ENCODE results near the gene ATAD3C.
"Not testable (repeated sequence)": the region's sequence is repeated elsewhere in the genome, so short reads cannot be mapped to it uniquely, and the experiment has no call there.

The ATAD3C gene

DNA sequence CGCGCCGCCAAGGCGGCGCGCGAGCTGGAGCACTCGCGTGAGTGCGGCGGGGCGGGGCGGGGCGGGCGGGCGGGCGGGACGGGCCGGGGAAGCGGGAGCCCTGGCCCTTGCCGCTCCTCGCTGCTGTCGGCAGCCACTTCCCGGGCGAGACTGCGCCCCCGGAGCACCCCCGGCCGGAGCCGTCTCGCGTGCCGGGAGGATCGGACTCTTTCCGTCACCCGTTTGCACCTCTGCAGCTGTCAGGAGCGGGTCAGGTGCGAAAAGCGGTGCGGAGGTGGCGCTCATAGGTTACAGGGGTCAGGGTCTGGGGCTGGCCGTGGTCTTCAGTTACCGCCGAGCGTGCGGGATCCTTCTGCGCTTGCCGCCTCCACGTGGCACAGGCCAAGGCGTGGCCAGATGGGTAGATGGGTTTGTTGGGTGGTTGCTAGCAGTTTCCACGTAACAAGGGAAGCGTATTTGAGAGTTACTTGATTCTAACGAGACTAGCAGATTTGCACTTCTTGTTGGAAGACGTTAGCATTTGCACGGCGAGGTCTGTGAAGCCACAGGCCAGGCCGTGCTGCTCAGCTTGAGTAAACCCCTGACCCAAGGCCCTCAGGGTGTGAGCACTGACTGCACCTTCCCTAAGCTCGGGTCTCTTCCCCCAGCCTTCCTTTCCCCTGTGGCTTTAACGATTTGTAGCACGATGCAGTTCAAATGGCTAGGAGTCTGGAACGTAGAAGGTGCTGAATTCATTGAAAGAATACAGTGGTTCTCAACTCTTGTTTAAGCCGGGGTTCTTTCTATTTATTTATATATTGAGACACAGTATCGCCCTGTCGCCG lies 22.8 kb downstream of the ATAD3C start:
- DNase-seq = not testable (repeated sequence)

DNA sequence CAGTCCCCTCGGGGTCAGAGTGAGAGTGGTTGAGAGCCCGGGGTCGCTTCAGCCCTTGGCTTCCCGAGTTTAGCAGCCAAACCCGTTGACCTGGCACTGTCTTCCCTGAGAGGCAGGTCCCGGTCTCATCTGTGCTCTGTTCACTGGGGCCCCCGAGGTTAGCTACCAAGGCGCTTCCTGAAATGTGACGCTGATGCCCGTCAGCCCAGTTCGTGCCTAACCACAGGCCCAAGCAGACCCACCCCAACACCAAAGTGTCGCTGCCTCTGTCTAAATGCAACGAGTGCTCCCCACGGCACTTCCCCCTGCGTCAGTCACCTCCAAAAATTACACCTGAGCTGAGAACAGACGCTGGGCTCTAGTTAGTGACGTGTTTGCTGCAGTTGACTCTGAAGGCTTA lies 26.5 kb downstream of the ATAD3C start:
- not testable (repeated sequence) for DNase-seq

DNA sequence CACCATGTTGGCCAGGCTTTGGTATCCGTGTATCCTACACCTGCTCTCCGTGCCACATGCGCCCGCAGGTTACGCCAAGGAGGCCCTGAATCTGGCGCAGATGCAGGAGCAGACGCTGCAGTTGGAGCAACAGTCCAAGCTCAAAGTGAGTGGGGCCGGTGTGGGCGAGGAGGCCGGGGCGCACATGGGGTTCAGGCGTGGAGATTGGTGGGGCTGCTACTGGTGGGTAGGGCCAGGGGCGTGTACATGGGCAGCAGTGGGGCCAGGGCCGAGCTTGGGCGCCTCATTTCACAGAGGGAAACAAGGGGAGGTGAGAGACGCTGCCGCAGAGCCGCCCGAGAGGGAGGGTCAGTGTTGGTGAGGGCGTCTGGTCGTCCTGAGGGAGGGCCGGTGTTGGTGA lies 27.7 kb downstream of the ATAD3C start:
- no peak for DNase-seq

DNA sequence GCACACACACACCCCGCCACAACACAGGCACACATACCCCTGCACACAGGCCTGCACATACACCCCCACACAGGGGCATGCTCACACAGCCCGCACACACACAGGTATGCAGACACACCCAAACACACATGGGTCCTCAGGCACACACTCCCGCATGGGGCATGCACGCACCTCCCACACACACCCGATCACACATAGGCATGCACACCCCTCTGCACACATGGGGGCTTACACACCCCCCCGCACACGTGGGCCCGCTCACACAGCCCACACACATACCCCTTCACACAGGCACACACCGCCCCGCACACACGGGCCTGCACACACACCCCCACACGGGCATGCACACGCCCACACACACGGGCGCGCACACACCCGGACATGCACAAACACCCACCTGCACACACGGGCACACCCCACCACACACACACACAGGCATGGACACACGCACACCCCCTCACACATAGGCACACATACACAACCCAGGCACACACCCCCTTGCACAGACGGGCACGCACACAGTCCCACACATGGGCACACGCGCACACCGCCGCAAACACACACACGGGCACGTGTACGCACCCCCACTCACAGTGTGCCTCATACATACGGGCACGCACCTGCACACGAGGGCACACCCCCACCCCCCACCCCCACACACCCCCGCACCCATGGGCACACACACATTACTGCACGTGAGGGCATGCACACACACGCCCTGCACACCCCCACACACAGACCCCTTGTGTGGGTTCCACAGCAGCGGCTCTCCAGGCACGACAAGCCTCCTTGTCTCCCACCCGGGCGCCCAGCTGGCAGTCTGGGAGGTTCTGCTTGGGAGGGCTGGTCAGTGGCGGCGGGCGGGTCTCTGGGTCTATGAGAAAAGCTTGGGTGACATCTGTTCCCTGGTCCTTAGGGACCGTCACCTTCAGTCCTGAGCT lies 30.3 kb downstream of the ATAD3C start:
- DNase-seq = no peak

DNA sequence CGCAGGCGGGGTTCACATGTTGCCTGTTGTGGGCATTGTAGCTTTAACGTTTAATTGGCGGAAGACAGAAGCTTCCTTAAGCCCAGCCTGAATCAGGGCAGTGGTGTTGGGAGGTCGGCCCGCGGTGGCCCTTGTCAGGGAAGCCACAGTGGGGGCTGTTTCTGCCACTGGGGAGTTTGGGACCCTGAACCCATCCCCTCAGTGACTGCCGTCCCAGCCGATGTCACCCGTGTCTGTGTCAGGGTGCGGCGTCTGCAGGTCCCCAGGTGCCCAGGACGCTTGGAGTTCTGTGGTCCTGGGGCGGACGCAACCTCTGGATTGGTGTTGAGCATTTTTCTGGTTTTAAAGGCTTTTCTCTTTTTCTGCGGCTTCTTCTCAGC lies 31.0 kb downstream of the ATAD3C start:
- not testable (repeated sequence) for DNase-seq

DNA sequence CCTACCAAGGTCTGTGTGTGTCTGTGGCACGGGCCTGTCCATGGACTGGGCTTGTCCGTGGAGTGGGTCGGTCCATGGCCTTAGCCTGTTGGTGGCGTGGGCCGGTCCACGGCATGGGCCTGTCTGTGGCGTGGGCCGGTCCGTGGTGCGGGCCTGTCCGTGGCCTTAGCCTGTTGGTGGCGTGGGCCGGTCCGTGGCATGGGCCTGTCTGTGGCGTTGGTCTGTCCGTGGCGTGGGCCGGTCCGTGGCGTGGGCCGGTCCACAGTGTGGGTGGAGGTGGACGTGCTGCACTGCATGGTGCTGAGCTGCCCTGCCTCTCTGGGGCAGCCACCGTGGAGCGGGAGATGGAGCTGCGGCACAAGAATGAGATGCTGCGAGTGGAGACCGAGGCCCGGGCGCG lies 32.3 kb downstream of the ATAD3C start:
- not testable (repeated sequence) for DNase-seq

DNA sequence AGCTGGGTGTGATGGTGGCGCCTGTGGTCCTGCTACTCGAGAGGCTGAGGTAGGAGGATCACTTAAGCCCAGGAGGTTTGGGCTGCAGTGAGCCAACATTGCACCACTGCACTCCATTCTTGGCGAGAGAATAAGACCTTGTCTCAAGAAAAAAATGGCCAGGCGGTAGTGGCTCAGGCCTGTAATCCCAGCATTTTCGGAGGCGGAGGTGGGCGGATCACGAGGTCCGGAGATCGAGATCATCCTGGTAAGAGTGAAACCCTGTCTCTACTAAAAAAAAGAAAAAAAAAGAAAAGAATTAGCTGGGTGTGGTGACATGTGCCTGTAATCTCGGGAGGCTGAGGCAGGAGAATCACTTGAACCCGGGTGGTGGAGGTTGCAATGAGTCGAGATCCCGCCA lies 33.4 kb downstream of the ATAD3C start:
- DNase-seq = no peak

DNA sequence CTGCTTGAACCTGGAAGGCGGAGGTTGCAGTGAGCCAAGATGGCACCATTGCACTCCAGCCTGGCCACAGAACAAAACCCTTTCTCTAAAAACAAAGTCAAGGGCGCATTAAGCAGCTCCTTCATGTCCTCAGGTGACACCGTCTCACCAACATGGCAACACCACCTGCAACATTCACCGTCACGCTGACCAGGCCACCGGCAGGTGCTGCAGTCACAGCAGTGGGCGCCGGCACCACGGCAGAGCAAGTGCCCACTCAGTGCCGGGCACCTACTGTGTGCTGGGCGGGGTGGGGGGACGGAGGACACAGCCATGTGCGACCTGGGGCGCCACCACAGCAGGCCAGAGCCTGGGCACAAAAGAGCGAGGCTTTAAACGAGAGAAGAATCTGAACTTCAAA lies 34.2 kb downstream of the ATAD3C start:
- DNase-seq = no peak

DNA sequence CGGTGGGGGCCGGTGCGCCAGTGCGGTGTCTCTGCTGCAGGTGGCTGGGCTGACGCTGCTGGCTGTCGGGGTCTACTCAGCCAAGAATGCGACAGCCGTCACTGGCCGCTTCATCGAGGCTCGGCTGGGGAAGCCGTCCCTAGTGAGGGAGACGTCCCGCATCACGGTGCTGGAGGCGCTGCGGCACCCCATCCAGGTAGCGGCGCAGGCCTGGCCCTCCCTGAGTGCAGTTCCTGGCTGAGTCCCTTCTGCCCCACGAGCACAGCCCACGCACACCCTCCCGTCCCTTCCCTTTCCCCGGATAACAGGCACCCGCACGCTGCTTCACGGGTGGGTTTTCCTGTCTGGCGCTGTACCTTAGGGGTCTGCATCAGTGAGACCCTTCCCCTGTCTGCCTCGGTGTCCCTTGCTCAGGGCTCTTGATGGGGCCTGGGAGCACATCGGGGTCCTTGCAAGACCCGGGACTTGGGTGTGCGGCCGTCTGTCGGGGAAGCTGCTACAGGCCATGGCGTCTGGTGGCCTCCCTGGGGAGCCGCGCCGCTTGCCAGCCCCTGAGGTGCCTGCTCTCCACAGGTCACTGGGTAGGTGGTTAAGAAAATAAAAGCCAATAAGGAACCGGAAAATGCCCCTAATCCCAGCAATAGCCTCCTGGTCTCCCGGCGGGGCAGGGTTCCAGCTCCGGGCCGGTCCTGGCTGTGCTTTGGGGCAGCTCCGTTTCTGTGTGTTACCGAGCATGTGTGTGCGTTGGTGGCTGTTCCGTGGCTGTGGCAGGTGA lies 35.7 kb downstream of the ATAD3C start:
- not testable (repeated sequence) for DNase-seq

DNA sequence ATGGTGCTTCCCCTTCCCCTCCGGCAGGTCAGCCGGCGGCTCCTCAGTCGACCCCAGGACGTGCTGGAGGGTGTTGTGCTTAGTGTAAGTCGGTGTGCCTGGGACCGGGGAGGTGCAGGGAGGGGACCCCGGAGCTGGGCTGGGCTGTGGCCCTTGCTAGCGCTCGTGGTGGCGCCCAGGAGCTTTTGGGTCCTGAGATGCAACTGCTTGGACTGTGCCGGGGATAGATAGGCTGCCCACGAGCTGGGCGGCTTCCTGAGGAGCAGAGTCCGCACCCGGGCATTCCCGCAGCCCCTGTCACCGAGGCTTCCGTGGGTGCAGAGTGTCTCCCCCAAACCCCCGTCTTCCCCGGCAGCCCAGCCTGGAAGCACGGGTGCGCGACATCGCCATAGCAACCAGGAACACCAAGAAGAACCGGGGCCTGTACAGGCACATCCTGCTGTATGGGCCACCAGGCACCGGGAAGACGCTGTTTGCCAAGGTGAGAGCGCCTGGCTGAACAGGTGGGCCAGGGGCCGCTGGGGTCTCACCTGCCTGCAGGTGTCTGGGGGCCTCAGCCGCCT lies 36.3 kb downstream of the ATAD3C start:
- DNase-seq = not testable (repeated sequence)

DNA sequence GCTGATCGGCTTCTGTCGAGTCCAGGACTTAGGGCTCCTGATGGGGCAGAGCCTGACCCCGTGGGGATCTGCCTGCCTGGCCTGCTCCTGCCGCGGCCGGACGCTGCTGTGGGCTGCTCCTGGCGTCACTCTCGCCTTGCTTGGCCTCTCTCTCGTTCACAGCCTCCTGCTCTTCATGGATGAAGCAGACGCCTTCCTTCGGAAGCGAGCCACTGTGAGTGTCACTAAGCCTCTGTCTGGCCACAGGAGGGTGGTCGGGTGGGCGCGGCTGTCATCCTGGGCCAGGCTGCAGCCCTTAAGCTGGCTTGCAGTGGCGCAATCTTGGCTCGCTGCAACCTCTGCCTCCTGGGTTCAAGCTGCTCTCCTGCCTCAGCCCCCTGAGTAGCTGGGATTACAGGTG lies 38.2 kb downstream of the ATAD3C start:
- no peak for DNase-seq

DNA sequence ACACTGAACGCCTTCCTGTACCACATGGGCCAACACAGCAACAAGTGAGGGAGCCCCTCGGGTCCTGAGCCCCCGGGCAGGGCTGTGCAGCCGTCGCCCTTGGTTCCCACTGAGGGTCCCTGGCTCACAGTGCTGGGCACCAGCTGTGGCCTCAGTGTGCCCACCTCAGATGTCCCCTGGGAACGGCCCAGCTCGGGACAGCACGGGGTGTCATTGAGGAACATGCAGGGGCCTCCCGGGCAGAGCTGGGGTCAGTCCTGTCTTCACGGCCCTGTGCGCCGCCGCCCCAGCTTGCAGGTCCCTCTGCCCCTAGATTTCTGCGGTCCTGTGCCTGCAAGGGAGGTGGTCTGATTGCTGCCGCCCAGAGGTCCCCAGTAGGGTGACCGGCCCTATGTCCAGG lies 39.7 kb downstream of the ATAD3C start:
- no peak for DNase-seq

DNA sequence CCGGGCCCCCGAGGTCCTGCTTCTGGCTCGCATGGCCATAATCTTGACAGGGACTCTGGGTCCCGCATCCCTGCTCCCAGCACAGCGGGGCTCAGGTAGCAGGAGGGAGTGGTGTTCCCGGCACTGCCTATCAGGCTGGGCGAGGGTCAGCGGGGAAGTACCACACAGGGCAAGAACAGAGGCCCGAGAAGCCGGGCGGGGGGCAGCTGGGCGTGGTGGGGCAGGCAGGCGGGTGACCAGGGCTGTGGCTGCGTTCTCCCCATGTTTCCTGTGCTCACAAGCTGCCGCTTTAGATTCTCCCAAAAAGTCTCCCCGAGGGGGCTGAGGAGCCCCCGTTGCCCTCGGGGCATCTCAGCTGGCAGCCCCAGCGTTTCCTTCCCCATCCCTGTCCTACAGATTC lies 40.4 kb downstream of the ATAD3C start:
- no peak for DNase-seq

DNA sequence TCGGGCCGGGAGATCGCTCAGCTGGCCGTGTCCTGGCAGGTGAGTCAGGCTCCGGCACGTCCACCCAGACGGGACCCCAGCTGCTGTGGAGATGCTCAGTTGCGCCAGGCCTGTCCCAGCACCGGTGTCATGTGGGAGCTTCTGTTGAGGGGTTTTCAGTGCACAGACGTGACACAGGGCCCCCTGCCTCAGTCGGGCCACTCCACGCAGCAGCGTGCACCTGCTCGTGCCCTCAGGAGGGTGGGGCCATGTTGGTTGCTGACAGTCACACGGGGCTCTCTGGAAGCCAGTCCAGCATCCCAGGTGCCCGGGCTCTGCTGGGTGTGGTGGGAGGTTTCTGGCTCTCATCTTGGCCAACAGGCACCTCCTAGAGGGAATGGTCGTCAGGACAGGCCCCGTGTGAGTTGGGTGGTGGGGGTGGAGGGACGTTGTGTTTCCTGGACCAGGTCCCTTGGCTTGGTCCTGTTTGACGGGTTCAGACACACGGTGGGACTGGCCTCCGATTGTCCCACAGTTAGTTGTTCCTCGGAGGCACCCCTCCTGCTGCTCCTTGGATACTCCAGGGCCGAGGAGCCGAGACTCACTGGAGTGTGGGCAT lies 41.2 kb downstream of the ATAD3C start:
- no peak for DNase-seq

DNA sequence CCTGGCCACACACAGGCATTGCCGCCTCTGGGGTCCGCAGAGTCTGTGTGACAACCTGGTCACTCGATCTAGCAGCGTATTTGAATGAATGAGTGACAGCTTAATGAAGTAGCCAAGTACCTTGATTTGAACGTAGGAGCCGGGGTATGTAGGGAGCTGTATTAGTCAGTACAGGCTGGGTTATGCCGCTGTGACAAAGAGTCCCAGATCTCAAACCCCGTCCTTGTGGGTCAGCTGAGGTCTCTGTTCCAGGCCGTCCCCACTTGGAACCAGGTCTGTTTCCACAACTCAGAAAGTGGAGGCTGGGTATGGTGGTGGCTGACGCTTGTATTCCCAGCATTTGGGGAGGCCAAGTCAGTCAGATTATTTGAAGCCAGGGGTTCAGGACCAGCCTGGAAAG lies 42.1 kb downstream of the ATAD3C start:
- no peak for DNase-seq

DNA sequence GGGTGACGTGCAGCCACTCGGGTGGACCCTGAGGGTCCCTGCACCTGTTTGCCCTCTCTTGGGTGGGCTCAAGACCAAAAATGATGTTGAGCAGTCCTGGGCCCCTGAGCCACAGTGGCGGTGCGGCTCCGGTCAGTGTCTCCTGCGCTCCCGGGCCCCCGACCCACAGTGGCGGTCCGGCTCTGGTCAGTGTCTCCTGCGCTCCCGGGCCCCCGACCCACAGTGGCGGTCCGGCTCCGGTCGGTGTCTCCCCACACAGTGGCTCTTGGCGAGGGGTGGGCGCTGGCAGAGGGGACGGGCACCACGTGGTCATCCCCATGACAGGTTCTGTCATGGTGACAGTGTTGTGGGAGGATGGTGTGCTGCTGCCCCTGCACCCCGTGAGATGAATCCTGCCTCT lies 44.8 kb downstream of the ATAD3C start:
- DNase-seq = not testable (repeated sequence)

DNA sequence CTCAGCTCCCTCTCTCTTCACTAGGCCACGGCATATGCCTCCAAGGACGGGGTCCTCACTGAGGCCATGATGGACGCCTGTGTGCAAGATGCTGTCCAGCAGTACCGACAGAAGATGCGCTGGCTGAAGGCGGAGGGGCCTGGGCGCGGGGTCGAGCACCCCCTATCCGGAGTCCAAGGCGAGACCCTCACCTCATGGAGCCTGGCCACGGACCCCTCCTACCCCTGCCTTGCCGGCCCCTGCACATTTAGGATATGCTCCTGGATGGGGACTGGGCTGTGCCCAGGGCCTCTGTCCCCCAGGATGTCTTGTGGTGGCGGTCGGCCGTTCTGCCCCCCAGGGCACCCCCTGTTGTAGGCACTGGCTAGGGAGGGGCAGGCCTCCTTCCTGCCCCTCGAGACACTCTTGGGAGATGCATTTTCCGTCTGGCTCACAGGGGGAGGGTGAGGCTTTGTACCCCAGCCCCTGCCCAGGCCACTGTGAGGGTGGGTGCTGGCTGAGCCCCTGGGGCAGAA lies 46.0 kb downstream of the ATAD3C start:
- DNase-seq = not testable (repeated sequence)

DNA sequence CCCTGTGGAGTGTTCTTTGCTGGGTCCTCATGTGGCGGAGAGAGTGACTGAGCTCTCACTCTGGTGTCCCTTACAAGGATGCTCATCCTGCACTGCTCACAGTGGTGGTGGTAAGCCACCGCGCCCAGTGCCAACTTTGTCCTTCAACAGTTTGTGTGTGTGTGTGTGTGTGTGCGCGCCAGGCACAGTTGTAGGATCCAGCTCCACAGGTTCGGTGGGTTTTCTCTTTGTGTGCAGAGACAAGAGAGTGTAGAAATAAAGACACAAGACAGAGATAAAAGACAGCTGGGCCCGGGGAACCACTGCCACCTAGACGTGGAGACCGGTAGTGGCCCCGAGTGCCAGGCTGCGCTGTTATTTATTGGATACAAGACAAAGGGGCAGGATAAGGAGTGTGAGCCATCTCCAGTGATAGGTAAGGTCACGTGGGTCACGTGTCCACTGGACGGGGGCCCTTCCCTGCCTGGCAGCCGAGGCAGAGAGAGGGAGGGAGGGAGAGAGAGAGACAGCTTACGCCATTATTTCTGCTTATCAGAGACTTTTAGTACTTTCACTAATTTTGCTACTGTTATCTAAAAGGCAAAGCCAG lies 55.4 kb downstream of the ATAD3C start:
- DNase-seq = peak; percentile 52

DNA sequence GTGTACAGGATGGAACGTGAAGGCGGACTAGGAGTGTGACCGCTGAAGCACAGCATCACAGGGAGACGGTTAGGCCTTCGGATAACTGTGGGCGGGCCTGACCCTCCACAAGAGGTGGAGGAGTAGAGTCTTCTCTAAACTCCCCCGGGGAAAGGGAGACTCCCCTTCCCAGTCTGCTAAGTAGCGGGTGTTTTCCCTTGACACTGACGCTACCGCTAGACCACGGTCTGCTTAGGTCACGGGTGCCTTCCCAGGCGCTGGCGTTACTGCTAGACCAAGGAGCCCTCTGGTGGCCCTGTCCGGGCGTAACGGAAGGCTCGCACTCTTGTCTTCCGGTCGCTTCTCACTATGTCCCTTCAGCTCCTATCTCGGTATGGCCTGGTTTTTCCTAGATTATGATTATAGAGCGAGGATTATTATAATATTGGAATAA lies 55.9 kb downstream of the ATAD3C start:
- peak; percentile 7 for DNase-seq

DNA sequence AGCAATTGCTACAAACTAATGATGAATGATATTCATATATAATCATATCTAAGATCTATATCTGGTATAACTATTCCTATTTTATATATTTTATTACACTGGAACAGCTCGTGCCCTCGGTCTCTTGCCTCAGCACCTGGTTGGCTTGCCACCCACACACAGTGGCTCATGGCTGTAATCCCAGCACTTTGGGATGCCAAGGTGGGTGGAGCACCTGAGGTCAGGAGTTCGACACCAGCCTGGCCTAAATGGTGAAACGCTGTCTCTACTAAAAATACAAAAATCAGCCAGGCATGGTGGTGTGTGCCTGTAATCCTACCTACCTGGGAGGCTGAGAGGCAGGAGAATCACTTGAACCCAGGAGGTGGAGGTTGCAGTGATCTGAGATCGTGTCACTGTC lies 56.3 kb downstream of the ATAD3C start:
- DNase-seq = not testable (repeated sequence)

DNA sequence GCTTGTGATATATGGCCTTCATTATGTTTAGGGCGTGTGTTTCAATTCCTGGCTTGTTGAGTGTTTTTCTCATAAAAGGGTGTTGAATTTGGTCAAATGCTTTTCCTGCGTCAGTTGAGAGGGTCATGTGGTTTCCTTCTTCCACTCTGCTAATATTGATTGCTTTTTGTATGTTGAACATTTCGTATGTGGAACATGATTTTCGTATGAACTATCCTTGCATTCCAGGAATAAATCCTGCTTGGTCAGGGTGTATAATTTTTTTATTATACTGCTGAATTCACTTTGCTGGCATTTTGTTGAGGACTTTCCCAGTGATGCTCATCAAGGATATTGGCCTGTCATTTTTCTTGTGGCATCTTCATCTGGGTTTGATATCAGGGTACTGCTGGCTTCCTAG lies 57.8 kb downstream of the ATAD3C start:
- DNase-seq = no peak
